ENCODE data around the gene PLXNA4.
"Not testable (repeated sequence)": the region's sequence is repeated elsewhere in the genome, so short reads cannot be mapped to it uniquely, and the experiment has no call there.

The PLXNA4 gene

DNA sequence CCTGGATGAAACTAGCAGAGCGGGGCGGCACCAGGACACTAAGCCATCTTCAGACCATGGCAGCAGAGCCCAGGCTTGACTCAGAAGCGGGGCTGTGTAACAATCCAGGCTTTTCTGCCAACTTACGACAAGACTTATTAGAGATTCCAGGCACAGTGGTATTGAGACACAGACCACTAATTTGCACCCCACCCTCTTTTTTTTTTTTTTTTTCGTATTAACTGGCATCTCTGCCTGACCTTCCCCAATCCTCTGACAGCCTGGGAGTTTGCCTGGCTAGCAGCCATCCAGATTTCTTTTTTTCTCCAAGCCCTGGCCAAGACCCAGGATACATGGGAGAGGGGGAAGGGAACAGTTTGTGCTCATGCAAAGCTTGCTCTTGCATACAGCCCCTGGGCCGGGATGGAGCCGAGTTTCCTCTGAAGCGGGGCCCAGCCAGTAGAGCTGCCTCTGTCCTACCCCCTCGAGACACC, 182.4 kb downstream of the PLXNA4 start:
- TF ChIP-seq, protein P1, sequence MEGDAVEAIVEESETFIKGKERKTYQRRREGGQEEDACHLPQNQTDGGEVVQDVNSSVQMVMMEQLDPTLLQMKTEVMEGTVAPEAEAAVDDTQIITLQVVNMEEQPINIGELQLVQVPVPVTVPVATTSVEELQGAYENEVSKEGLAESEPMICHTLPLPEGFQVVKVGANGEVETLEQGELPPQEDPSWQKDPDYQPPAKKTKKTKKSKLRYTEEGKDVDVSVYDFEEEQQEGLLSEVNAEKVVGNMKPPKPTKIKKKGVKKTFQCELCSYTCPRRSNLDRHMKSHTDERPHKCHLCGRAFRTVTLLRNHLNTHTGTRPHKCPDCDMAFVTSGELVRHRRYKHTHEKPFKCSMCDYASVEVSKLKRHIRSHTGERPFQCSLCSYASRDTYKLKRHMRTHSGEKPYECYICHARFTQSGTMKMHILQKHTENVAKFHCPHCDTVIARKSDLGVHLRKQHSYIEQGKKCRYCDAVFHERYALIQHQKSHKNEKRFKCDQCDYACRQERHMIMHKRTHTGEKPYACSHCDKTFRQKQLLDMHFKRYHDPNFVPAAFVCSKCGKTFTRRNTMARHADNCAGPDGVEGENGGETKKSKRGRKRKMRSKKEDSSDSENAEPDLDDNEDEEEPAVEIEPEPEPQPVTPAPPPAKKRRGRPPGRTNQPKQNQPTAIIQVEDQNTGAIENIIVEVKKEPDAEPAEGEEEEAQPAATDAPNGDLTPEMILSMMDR (IDR thresholded peaks at IDR 0.05; ENCODE audit: low read depth, low read length): no peak
- DNase-seq (ENCODE audit: extremely low read depth, low read depth): peak; percentile 8

DNA sequence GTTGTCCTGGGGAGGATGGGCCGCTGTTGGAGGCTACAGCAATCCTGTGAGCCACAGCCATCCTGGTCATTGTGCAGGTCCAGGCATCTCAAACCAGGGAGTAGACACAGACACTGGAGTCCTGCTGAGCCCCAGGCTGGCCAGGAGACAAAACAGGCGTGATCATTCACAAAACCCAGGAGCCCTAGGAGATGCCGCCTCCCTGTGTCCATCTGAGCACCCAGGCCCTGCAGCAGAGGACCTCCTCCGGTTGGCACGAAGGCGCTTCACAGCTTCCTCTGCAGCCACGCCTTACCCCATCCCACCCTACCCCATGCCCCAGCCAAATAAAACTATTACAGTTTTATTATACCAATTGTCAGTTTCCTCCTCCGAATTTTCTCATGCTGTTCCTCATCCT, 183.6 kb downstream of the PLXNA4 start:
- DNase-seq (ENCODE audit: extremely low read depth, low read depth): no peak

DNA sequence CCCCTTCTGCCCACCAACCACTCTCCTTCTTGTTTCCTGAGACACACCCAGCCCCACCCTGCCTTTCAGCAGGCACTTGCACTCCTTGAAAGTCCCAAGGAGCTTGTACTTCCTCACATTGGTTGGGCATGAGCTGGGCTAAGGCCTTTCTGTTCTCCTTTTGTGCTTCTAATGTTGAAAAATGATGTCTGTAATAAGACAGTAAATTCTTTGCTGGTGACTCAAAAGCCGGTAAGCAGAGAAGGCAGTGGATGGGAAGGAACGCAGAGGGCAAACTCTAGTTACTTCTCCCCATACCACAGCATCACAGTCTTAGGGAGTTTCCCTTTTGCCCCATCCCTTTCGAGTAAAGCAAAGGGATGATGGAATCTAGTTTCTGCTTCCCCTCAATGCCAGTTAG, 185.6 kb downstream of the PLXNA4 start:
- no peak for DNase-seq (ENCODE audit: extremely low read depth, low read depth)
- TF ChIP-seq, protein P1 (IDR thresholded peaks at IDR 0.05; ENCODE audit: low read depth, low read length): no peak

More for the DNA sequence above, 183.6 kb downstream of the PLXNA4 start:
- TF ChIP-seq, protein P1 (IDR thresholded peaks at IDR 0.05; ENCODE audit: low read depth, low read length): no peak

DNA sequence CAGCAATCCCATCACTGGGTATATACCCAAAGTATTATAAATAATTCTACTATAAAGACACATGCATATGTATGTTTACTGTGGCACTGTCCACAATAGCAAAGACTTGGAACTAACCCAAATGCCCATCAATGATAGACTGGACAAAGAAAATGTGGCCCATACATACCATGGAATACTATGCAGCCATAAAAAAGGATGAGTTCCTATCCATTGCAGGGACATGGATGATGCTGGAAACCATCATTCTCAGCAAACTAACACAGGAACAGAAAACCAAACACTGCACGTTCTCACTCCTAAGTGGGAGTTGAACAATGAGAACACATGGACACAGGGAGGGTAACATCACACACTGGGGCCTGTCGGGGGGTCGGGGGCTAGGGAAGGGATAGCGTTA, 186.2 kb downstream of the PLXNA4 start:
- DNase-seq (ENCODE audit: extremely low read depth, low read depth): not testable (repeated sequence)

DNA sequence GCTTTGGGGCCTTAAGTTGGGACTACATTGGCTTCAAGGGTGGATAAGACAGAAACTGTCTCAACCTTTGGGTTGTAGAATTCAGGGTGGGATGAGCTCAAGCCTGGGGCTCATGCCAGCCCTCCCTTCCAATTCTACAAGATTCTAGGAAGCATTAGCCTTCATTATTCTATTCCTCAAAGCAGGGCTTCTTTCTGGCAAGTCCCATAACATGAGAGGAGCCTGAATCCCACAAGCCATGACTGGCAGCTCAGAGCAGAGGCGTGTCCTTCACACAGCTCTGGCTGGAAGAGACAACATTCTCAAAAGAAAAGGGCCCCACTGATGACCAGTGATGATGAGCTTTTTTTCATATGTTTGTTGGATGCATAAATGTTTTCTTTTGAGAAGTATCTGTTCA, 187.6 kb downstream of the PLXNA4 start:
- TF ChIP-seq, protein P1 (IDR thresholded peaks at IDR 0.05; ENCODE audit: low read depth, low read length): no peak

DNA sequence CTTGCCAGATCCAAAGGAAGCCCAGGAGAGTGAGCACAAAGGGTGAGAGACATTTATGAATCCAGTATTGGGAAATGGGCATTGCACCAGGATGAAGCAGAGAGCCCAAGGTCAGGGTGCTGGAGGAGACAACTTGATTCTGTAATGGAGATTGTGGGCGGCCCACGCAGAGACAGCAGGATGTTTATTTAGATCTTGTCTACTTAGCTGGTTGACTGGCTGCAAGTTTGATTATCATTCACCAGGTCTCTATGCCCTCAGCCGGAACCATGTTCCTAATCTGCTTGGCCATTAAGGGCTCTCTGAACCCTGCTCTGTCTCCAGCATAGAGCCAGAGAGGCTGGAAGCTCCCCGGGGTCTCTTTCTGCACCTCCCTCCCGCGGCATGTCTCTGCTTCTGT, 188.7 kb downstream of the PLXNA4 start:
- DNase-seq (ENCODE audit: extremely low read depth, low read depth): no peak
- TF ChIP-seq, protein P1 (IDR thresholded peaks at IDR 0.05; ENCODE audit: low read depth, low read length): no peak

More for the DNA sequence above, 187.6 kb downstream of the PLXNA4 start:
- no peak for DNase-seq (ENCODE audit: extremely low read depth, low read depth)

DNA sequence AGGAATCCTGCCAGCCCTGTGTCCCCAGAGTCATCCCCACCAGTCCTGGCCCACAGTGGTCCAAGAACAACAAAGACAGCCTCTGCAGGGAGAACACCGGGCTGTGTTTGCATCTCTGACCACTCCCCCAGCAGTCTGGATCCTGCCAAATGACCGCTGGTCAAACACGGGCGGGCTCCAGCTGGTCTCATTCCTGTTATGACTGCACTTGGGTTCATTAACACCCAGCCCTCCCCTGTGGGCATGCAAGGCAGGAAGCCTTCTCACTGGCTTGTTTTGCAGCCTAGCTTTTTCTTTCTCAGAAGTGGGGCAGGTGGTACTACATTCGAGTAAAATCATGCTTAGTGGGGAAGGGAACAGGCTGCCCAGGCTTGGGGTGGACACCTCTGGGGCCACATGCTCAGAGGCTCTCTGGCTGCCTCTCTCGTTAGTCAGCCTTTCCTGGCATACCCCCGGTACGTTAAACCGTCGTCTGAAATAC, 190.0 kb downstream of the PLXNA4 start:
- TF ChIP-seq, protein P1 (IDR thresholded peaks at IDR 0.05; ENCODE audit: low read depth, low read length): no peak
- no peak for DNase-seq (ENCODE audit: extremely low read depth, low read depth)

DNA sequence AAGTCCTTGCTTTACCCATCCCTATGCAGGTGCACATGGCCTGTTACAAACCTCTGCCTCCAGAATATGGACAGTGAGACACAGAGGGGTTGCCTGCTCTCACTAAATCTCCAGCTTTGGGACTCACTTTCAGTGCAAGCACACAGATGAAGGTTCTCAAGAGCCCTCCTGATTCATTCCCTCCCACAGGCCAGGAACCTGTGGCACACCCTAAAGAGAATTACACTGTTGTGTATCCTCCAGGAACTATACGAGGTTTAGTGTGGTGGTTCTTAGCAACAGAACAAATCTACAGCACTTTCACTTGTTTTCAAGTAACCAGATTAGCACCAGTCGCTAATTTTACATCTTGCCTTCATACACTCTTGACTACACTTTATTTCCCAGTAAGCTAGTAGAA, 192.3 kb downstream of the PLXNA4 start:
- TF ChIP-seq, protein P1 (IDR thresholded peaks at IDR 0.05; ENCODE audit: low read depth, low read length): no peak
- no peak for DNase-seq (ENCODE audit: extremely low read depth, low read depth)
